Activated gamma-delta T cell (primary cell): ENCODE data around the gene PDE1C.

ENCODE experiments used
- DNase-seq: peaks from one replicate; lab custom pipeline; 2025; lab: John Stamatoyannopoulos, UW

Gene PDE1C

DNA sequence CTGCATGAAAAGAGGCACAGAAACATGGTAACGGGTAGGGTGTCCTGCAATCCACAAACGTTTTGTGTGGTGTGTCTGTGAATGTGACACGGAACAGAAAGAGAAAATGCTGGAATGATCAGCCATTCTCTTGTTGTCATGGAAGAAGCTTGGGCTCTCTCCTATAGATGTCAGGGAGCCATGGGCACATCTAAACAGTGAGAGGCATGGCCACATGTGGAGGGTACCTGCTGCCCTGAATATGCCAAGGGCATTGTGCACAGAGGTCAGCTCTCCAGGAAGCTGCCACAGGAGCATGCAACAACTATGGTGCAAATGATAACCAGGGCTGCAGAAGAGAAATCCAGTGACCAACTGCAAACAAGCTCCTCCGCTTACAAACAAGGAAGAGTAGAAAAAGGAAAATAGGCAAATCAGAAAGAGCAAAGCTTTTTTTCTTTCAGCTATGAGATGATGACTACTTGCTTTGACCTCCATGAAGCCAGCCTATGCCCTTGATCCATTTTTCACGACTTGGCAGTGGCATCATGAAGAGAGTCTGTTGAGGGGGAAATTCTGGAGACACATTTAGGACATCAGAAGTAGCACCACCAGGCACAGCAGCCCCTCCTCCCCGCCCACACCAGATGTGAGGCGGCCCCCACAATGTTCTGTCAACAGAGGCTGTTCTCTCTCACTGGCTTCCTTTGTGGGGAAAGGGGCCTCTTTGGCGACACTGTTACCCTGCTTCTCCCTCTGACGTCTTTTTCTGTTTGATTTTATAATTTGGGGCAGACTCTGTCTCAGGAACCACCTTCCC lies 4.8 kb upstream of the PDE1C start:
- no peak for DNase-seq

DNA sequence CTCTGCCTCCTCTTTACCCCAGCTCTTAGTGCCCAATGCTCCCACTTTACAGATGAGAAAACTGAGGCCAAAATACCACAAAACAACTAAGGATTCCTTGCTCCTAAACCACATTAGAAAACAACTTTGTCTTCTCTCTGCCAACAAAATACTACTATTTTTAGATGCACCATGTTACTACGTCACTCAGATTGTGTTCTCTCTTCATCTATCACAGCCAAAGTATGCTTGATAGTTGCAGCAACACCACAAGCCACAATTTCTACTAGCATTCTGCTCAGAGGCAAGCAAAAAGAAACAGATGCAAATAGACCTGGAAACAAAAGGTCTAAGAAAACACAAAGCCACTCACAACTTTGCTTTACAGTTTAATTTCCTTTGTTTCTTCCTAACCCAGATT lies 3.3 kb upstream of the PDE1C start:
- no peak for DNase-seq

DNA sequence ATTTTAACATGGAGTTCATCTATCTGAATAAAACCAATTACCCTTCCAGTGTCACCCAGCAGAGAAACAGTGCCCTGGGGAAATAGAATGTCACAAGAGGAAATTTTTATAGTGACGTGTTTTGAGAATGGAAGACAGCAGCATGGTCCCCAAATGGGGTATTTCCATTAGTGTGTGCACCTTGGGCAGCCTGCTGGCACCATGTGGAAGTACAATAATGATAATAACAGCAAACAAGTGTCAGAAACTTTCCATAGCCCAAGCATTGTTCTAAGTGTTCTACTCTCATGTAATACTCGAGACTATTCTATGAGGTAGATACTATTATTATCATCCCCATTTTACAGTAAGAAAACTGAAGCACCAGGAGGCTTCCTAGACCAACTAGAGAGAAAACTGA lies 2.2 kb upstream of the PDE1C start:
- DNase-seq = no peak

DNA sequence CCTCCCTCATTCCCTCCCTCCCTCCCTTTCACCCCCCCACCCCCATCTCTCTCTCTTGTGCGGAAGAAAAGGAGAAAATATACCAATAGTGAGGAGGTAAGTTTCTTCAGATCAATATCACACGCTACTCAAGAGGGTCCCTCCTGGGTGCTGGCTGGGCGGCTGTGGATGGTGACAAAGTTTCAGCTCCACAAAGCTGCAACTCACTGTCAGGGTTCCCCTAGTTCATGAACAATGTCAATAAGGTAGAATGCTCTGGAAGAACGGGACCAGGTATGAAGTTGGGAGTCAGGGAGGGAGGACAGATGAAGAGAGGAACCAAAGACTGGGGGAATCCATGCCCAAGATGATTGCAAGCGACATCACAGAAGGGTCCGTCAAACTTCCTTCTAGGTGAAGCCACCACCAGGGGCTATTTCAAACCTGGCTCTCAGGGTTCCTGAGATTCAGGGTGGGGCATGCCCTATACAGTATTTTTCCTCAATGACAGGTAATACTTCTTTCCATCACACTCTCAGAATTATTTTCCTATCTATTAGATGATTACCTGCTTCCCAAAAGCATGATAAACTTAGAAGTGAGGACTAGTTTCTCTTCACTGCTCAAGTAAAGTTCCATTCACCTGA lies 1.4 kb upstream of the PDE1C start:
- no peak for DNase-seq

DNA sequence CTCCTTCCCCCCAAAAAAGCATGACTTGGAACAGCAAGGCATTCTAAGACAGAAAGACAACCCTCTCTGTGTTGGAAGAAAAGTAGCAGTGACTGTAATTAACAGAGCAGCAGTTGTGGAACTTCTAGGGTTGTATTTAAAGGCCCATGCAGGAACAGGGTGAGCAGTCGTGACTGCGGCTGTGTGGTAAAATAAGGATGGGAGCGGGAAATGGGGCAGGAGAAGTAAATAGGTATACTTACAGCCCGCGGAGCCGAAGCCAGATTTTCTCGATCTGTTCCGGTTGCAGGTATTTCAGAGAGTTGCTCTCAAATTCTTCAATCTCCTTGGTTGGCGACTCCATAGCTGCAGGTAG lies 179 bp downstream of the PDE1C start:
- no peak for DNase-seq

DNA sequence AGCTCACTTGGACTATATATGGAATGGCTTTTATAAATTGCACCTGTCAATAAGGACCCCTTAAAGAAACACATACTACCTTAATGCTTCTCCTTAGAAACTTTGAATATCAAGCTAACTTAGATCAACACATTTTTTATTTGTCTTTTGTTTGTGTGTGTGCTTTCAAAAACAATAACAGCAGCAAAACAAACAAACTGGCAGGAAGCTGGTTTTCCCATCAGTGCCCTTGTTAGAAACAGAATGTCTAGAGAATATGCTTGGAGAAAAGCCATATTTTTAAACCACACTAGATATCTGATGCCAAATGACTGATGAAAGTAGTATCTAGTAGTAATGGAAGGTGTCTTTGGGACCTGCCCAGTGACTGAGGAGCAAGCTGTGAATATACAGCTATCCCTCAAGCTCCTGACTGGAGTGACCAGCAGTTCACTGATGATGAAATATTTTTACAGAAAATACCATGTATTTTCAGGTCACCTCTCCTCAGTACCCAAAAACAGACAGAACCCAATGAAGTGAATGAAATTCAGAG lies 1.0 kb downstream of the PDE1C start:
- DNase-seq = no peak

DNA sequence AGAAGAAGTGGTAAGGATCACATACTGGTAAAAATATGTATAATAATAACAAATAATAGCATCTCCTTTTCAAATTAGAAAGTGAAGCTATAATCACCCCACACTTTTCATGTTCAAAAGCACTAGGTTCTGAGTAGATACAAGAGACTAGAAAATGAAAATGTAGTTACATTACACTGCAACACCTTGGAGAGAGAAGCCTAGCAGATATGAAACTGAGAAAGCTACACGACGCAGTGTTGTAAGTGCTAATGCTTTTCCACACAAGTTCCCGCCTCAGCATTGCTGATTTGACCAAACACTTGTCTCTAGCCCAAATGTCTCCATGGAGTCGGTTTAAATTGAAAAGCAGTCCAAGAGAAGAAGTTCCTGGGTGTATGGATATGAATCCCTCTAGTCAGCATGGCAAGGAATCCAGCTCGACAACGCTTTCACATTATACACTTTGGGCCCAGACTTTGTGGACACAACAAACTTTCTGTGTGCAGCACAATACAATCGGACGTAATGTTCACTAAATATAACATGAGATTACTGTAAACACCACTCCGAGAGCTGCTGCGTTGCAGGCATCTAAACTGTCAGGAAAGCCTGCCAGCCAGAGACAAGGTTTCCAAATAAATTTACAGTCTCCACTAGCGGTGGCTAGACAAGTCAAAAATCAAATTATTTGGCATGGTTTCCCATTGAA lies 1.7 kb downstream of the PDE1C start:
- DNase-seq = no peak

DNA sequence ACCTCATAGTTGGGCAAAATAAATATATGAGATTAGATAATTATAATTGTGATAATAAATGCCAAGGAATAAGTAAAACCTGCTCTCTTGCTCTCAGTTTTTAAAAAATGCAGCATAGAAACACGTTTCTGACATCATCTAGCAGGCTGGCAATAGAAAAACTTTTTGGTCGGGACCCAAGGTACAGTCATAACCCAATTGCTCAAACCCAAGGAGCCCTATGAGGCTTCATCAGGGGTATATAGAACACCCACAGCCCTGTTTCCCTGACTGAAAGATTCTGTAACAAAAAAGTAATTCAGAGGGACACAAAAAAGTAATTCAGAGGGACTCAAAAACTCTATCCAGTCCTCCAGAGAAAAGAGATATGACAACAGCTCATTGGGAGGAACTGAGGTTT lies 3.8 kb downstream of the PDE1C start:
- no peak for DNase-seq

DNA sequence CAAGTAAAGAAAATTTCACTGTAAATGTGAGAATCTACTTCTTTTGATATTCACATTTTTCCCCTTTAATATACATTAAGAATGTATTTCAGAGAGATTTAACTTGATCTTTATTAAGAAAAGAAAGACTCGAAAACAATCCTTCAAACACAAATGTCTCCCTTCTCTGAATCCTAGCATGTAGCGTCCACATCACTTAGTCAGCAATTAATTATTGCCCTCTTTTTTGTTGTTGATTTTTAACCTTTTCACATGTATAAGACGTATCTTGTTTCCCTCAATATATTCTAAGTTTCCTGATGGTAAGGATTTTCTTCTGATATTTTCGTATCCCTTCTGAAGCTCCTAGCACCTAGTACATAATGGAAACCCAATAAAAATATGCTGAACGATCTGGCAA lies 6.6 kb downstream of the PDE1C start:
- DNase-seq = no peak

DNA sequence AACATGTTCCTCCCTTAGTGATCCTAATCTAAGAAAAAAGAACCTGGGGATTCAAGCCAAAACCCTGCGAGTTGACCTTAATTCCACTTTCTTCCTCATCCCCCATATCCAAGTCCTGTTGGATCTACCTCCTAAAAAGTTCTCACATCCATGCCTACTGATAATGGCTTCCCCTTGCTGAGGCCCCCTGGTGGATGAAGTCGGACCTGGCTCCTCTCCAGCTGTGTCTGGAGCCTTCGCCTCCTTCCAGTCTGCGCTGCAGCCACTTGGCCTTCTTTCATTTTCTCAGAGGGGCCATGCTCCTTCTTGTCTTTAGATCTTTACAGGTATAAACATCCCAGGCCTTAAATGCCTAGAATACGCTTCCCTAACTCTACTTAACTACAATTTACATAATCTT lies 8.1 kb downstream of the PDE1C start:
- DNase-seq = no peak

DNA sequence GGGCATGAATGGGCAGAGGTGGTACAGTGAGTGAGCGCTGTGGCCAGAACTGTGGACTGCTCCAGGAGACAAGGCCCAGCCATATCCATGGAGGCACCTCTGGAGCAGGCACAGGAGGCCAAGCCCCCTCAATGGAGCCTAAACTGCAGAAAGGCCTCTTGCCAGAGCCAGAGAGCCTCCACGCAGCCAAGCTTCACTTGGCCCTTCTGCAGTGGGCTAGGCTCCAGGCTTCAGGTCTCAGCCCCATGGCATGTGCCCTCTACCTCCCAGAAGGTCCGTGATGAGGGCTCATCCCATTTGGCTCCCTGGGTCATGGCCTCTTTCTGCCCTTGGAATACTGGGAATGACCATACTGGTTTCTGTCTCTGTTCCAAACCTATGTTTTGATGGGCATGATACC lies 8.9 kb downstream of the PDE1C start:
- no peak for DNase-seq

DNA sequence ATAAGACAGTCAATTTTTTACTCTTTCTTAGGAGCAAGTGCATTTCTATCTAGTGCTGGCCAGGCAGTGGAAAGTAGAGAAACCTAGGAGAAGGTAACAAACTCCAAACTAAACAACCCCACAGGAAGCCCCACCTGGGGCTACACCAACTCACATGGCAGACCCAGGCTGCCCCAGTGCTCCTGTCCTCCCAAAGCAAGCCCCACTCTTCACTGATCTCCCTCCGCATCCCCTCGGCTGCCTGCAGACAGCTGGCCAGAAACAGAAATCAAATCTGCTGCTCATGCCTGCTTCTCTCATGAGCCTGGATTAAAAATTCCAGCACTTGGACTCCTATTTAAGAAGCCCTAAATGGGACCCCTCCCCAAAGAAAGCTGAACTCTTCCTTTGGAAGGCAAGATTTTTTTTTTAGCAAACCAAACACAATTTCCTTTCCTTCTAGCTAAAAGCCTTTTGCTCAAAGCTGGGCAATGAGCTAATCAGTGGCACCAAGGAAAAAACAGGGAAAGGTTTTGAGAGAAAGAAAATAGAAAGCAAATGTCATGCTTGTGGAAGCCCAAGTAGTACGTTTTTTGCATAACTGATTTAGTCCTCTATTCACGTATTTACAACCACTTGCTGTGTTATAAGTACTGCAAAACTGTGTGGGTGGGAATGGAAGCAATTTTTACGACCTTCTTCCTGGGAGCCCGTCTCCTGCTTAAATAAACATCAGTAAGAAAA lies 10.8 kb downstream of the PDE1C start:
- DNase-seq = no peak

DNA sequence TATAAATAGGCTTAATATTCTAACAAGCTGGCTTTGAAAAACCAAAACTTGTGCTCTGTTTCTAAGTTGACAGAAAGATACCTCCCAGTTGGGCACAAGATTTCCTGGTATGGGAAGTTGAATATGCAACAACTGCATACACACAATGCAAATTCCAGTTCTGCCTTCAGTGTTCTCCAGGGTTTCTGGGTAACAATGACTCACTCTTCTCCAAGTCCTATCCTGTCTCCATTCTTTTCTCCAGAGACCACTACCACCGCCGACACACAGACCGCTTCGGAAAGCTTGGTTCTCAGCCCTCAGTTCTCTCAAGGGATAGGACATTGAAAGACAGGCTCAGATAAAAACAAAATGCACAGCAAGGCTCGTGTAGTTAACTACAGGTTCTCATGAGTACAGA lies 12.2 kb downstream of the PDE1C start:
- no peak for DNase-seq

DNA sequence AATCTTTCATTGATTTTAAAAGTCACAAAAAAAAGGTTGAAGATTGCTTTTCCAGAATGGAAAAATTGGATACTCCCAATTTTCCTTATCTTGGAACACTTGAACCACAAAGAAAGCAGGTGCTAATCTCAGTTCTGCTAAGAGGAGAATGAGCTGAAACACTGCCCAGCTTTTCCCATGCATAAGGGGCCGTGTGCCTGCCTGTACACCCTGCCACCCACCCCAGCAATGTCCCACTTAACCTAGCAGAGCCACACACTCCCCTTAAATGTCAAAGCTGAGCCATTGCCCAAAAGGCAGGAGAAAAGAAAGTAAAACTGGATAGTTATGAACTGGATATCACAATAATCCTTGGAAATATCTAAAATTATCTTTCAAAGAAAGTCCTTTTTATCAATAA lies 13.4 kb downstream of the PDE1C start:
- no peak for DNase-seq

DNA sequence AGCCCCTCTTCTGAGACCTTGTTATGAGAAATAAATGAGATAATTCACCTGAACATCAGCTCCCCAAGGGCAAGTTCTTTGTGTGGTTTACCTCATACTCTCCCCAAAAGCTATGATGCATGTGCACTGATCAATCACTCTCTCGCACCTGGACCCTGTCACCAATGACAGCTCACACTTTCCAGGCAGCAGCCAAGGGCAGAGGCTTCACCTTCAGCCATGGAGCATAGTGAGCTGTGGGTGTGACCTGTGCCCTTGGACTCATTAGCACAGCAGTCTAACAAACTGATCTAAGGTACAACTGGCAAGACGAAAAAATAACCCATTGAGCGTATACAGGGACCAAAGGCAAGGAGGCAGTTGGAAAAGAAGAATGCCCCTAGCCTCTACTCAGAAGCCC lies 17.0 kb downstream of the PDE1C start:
- no peak for DNase-seq

DNA sequence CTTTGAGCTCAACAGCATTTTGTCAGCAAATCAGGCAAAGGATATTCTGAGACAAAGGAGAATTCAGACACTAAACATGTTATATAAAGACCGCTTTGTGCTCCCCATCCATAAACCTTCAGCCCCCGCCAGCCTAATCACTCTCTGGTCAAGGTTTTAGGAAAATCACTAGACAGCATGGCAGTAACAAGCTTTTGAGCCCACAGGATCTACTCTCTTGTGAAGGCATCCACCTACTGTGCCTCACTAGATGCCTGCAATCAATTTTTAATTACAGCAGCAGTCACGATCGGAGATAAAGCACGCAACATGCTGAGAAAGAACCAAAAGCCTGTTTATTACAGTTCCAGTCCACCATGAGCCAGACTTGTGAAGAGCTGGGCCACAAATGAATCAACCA lies 19.1 kb downstream of the PDE1C start:
- no peak for DNase-seq

DNA sequence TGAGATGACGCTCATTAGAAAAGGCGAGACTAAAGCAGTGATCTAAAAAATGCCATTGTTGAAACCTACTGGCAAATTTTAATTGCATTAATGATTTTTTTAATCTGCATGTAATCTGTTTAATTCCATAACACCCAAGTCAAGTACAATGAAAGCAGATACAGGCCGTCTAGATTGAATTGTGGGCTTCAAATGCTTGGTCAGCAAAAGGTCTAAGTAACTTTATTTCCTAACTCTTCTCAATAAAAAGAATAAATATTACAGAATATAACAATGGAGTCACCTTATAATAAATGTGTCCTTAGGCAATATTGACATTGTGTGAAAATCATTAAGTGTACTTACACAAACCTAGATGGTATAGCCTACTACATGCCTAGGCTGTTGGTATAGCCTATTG lies 20.6 kb downstream of the PDE1C start:
- no peak for DNase-seq

DNA sequence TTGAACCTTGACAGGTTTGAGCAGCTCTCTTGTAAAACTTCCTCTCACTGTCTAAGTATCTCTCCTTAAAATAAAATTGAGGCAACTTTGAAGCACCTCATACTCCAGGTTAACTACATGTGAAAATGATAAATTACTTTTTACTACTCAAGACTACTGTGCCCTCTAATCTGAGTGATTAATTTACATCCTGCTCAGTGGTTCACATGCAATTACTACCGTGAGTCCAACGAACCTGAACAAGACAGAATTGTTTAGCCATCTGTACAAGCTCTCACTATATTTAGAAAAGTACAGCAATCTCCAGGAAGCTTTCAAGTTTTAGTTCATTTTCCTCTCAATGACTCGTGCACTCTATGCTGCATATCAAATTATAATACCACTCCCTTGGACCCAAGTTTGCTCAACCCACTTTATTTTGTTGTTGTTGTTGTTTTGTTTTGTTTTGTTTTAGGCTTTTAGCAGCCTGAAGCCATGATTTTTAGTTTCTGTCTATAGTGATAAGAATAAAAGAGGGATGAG lies 21.2 kb downstream of the PDE1C start:
- no peak for DNase-seq

DNA sequence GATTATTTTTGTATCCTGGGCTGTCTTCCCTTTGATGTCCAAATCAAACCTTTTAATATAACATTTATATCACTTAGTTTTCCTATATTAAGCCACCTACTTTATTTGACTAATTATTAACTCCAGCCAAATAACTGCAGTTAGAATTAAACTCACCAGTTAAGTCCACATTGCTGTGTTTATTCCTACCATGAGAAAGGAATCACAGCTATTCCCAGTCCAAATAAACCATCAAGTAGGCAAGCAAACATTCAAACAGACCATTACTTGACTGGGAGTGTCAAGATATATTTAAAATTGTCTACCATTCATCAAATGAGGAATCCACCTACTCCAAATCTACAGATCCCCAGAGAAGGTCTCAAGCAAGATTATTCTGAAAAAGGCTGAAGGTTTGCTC lies 22.4 kb downstream of the PDE1C start:
- DNase-seq = no peak

DNA sequence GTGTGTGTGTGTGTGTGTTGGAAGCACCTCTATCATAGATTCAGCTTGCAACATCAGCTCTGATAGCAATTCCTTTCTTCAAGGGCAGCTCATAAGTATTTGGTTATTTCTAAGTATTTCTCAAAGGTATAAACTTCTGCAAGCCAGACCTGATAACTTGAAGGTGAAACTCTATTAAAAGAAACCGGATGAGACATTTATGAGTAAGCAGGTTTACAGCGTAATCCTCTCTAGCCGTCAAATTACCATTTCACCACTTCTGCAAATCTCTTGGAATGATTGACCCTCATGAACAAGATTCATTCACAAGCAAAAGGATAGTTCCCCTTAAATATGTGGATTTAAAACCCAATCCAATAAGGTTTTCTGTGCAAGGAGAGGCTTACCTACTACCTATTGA lies 23.1 kb downstream of the PDE1C start:
- DNase-seq = no peak

DNA sequence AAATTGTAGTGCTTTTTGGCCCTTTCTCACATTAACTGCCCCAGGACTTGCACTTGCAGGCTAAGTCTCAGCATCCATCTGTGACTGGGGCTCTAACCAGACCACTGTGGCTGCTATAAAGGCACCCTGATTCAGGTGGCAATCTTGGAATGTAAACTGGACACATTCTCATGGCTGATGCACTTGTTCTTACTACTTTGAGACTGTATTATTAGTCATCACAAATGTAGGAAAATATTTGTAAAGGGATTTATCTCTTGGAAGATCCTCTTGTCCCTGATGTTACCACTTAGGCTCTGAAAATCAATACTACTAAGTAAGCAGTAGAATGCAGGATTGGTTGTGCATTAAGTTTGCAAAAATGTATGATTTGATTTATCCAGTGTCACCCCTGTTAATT lies 25.0 kb downstream of the PDE1C start:
- DNase-seq = no peak

DNA sequence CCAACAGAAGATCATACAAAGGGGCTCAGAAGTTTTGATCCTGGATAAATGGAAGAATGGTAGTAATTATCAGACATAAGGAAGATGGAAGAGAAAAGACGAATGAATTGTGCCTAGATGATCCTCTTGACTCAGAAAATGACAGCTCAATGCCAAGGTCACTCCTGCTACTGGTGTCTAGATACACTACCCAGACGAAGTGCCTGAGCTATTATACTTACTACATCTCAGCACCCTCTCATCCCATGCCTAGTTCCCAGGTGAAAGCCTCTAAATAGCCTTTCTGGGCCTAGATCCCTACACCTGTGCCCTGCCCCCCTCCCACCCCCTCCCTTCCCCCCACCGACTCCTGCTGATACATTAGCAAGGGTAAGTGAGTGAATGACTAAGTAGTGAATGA lies 25.5 kb downstream of the PDE1C start:
- DNase-seq = no peak
